Hair follicle dermal papilla cell (primary cell): ENCODE results near the gene CNPY3. TPM values are rescaled to one million over a fixed set of nuclear protein-coding genes. Genes with fewer than 3 reads are reported as not detected.

Experiments used
- total RNA-seq: library from RNA; depleted of rRNA; stranded (reverse); fragments of >200 nt; gene quantifications from 2 replicates; pipeline ENCODE4 v1.2.3, GENCODE V29; 2012

Gene CNPY3
- 31.5 and 36.7 TPM in 2 replicates for total RNA-seq

GRCh38 chr6:42928986-42929820, at the start of gene CNPY3:
Gene CNPY3 (plus strand): TSS chr6:42929480. CDS start chr6:42929571, 91 bp downstream.

GRCh38 chr6:42915732-42916131, 13.5 kb upstream of the CNPY3 start, which contains the start of gene PTCRA:
Gene PTCRA (plus strand): TSS chr6:42916053. CDS start chr6:42916070, 17 bp downstream.

GRCh38 chr6:42960243-42961019, 31.2 kb downstream of the CNPY3 start, which contains the start of gene GNMT:
Gene GNMT (plus strand): TSS chr6:42960754. CDS start chr6:42960768, 14 bp downstream.

DNA sequence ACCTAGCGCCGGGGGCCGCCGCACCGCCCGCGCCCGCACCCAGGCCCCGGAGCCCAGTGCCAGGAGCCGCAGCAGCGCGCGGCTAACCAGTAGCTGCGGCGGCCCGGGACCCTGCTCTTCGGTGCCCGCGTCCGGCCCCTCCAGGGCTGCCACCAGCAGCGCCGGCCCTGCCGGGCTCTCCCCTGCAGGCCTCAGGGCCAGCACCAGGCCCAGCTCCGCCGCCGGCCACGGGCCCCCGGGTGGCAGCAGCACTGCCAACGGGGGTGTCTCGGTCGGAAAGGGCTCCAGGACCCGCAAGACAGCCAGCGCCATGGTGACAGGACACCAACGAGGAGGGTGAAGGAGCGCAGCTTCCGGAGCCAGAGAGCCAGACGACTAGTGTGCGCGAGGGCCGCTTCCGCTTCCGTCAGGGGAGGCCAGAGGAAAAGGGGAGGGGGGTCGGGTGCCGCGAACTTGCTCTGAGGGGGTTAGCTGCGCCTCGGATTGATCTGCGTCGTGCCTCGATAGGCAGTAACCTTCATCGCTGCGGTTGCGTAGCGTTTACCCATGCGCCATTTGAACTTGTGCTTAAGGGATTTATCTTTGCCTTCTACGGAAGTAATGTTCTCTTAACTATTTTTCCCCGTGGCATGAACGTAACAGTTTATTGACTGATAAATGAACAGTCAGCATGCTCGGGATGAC, 49.7 kb downstream of the CNPY3 start, which contains the start of gene PEX6:
TSS of gene PEX6 (minus strand) at position 343 of the 684 bp plus-strand sequence. CDS start at position 312, 31 bp downstream.

GRCh38 chr6:42984001-42984923, 55.0 kb downstream of the CNPY3 start, which contains the start of gene PPP2R5D:
Gene PPP2R5D (plus strand): TSS chr6:42984570. CDS start chr6:42984678, 108 bp downstream.

Other genes starting within 250 kb of the CNPY3 start
- gene PRPH2, start 206.9 kb upstream of the CNPY3 start, total RNA-seq, result 2.2 and 2.9 TPM in 2 replicates
- 36.8 and 40.1 TPM in 2 replicates for gene TBCC, start 183.4 kb upstream of the CNPY3 start, total RNA-seq
- 9.8 and 10.5 TPM in 2 replicates for gene BICRAL, start 147.4 kb upstream of the CNPY3 start, total RNA-seq
- gene RPL7L1, start 49.9 kb upstream of the CNPY3 start, total RNA-seq, result 81.2 and 95.1 TPM in 2 replicates
- not detected in 2 replicates for gene PTCRA, start 13.4 kb upstream of the CNPY3 start, total RNA-seq
- 0.16 and 0.36 TPM in 2 replicates for gene GNMT, start 31.3 kb downstream of the CNPY3 start, total RNA-seq
- gene PEX6, start 49.7 kb downstream of the CNPY3 start, total RNA-seq, result 32.2 and 48.8 TPM in 2 replicates
- 36.2 and 41.2 TPM in 2 replicates for gene PPP2R5D, start 55.1 kb downstream of the CNPY3 start, total RNA-seq
- 26.4 and 29.3 TPM in 2 replicates for gene MEA1, start 84.5 kb downstream of the CNPY3 start, total RNA-seq
- 111 and 112 TPM in 2 replicates for gene KLHDC3, start 84.8 kb downstream of the CNPY3 start, total RNA-seq
- gene RRP36, start 92.1 kb downstream of the CNPY3 start, total RNA-seq, result 75.5 and 82.8 TPM in 2 replicates
- 87.6 and 93.6 TPM in 2 replicates for gene CUL7, start 124.4 kb downstream of the CNPY3 start, total RNA-seq
- gene MRPL2, start 130.0 kb downstream of the CNPY3 start, total RNA-seq, result 13.7 and 14.4 TPM in 2 replicates
- gene KLC4, start 130.2 kb downstream of the CNPY3 start, total RNA-seq, result 17.2 and 20.1 TPM in 2 replicates
- 361 and 514 TPM in 2 replicates for gene PTK7, start 146.8 kb downstream of the CNPY3 start, total RNA-seq
- 59.1 and 64.4 TPM in 2 replicates for gene SRF, start 241.8 kb downstream of the CNPY3 start, total RNA-seq